ENCODE measurements around the gene SOX8. TPM values are rescaled to one million over a fixed set of nuclear protein-coding genes. Genes with fewer than 3 reads are reported as not detected.

SOX8 gene
- total and polyA plus RNA-seq, 10 of the 15 experiments (the other 5 are each of a cell fraction or from before 2014, with no cell fraction given), result not detected

- TF ChIP-seq PML (IDR thresholded peaks at IDR 0.05; ENCODE audit: low read length) (no peak), IKZF1 (conservative IDR thresholded peaks at IDR 0.05) (no peak), LARP7 (IDR thresholded peaks at IDR 0.05) (peak; percentile 35; the same call in 1 of the 2 replicates)
Observed at GRCh38 chr16:970386-970765, 11.2 kb upstream of the SOX8 start (continued).

GRCh38 chr16:970766-971581, 10.6 kb upstream of the SOX8 start, which contains the start of gene LMF1:
Gene LMF1 (minus strand): TSS chr16:970984. CDS start chr16:970980, 4 bp downstream.
- FAIRE-seq (peak; percentile 80), ATAC-seq (peak; percentile 95), DNase-seq (ENCODE audit: low read depth, low spot score) (peak; percentile 35)
- no peaks in the 10 kb centered on the region for H4K20me1 ChIP-seq (ENCODE audit: control insufficient read depth, insufficient read depth)
- WGBS (ENCODE audit: insufficient coverage, insufficient replicate concordance, low lambda C conversion rate, missing lambda C conversion rate), result 13% methylated on average over 41 of the region's 71 CpGs
- RAD21 ChIA-PET (ENCODE audit: unreplicated experiment), result no interaction called here
- in situ Hi-C loops (cut with MboI), result no loop called here
- peak within 1 kb of the TSS; percentile 81 for H3K9ac ChIP-seq (ENCODE audit: control insufficient read depth, insufficient read depth, low read length)
- no TSS peak for BruUV-seq (replicated peaks)
- no peaks in the 10 kb centered on the region; a peak in 1 of 4 replicates for H3K27me3 ChIP-seq (replicated peaks in 1 of 2; ENCODE audit: control insufficient read depth in 2 of 2, insufficient read depth in 2 of 2, low read length in 1 of 2)
- H3K4me1 ChIP-seq (ENCODE audit: control insufficient read depth, insufficient read depth, low read length), result peaks cover 3% of the 10 kb centered on the region
- H3K79me2 ChIP-seq (ENCODE audit: control insufficient read depth, insufficient read depth, low read length), result no peaks in the 10 kb centered on the region; the same call in 1 of the 2 replicates
- H3K9me3 ChIP-seq (replicated peaks; ENCODE audit: control insufficient read depth, insufficient read depth, low read length), result peaks cover 2% of the 10 kb centered on the region; the same call in 1 of the 3 replicates
- H3K36me3 ChIP-seq (ENCODE audit: control insufficient read depth in 2 of 2, insufficient read depth in 2 of 2, low read length in 1 of 2), result no peaks in the 10 kb centered on the region
- SMC1A ChIA-PET (ENCODE audit: uncharacterized antibody, unreplicated experiment), result no interaction called here
- H3K4me2 ChIP-seq (ENCODE audit: control insufficient read depth, insufficient read depth), result peak within 1 kb of the TSS; percentile 97
- H3K4me3 ChIP-seq, result peak within 1 kb of the TSS; percentile 86
- CTCF ChIA-PET, result no interaction called here
- POLR2A ChIA-PET, result no interaction called here
- H2AFZ ChIP-seq (ENCODE audit: control insufficient read depth, low read depth, low read length), result peak within 1 kb of the TSS; percentile 65
- H3K27ac ChIP-seq (ENCODE audit: control insufficient read depth, insufficient read depth), result peak within 1 kb of the TSS; percentile 62
- intact Hi-C loops (cut with micrococcal nuclease; ENCODE audit: unreplicated experiment), result no loop called here
- TF ChIP-seq KLF5 (IDR thresholded peaks at IDR 0.05; ENCODE audit: partially characterized antibody) (no peak), FOXM1 (IDR thresholded peaks at IDR 0.05; ENCODE audit: low read depth, low read length) (no peak), NKRF (conservative IDR thresholded peaks at IDR 0.05) (no peak), NR2C2 (IDR thresholded peaks at IDR 0.05; ENCODE audit: borderline replicate concordance, control insufficient read depth, insufficient read length, low read depth) (no peak), CBX3 (IDR thresholded peaks at IDR 0.05; ENCODE audit: borderline replicate concordance, low read depth) (no peak), EGR1 (IDR thresholded peaks at IDR 0.05; ENCODE audit: borderline replicate concordance in 1 of 2, low read depth in 2 of 2, low read length in 2 of 2) (peak in 1 of 2 experiments; percentile 85; a peak in 2 of 3 replicates), CEBPZ (IDR thresholded peaks at IDR 0.05; ENCODE audit: low read depth, low read length) (no peak), NFXL1 (IDR thresholded peaks at IDR 0.05; ENCODE audit: borderline replicate concordance) (no peak), TAF1 (IDR thresholded peaks at IDR 0.05; ENCODE audit: borderline replicate concordance, low read depth, low read length) (peak; percentile 75; the same call in 1 of the 2 replicates)

Measured in GM12878 (cell line).